ENCODE data around the gene IMP4. TPM values are rescaled to one million over a fixed set of nuclear protein-coding genes. Genes with fewer than 3 reads are reported as not detected.
A peak's percentile ranks its signal among the peaks of the same experiment; 100 is the strongest.

Gene IMP4
- total and polyA plus RNA-seq, 2 of the 8 experiments (the other 6 are each of a cell fraction or from before 2014, with no cell fraction given), result 96.8 to 194 TPM

DNA sequence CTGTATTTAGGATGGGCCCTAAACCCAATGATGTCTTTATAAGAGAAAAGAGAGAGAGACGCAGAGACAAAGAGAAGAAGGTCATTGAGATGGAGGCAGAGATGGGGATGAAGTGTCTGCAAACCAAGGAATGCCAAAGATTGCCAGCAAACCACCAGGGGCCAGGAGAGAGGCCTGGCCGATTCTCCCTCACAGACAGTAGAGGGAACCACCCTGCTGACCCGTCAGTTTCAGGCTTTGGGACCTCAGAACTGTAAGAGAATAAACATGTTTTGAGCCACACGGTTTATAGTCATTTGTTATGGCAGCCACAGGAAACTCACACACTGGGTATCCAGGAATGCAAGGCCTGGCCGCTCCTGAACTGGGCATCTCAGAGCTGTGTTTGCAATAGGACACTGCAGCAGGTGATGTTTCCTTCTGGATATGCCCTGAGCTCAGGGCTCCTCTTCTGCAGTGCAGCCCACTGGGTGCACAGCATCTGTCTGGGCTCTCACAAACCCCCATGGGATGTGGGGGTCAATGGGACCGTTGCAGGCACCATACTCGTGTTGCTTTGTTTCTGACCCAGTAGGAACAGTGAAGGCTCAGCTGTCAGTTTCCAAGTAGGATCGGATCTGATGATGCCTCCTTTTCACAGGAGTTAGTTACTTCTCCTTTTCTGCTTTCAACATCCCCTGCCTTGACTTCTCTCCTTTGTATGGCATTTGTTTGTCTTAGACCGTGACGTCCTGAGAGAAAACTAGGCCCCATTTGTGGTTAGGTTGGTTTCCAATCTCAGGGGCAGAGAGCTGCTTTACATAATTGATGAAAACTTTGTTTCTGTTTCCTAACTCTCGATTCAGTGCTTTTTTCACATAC is 34.0 kb downstream of the IMP4 start:
- Histone ChIP-seq H4K8ac (ENCODE audit: extremely low read depth, insufficient read depth, low read length) (no peak overlapping the region), H3K23me2 (ENCODE audit: low read depth, low read length) (peaks cover 3% of the 10 kb centered on the region; the same call in 1 of the 2 replicates), H2BK120ac (replicated peaks; ENCODE audit: low read depth, low read length) (no peak overlapping the region), H3K79me2 (ENCODE audit: control insufficient read depth in 1 of 2, insufficient read depth in 2 of 2, low read length in 2 of 2) (no peaks in the 10 kb centered on the region), H2BK12ac (ENCODE audit: low read depth, low read length) (no peak overlapping the region), H4K5ac (ENCODE audit: insufficient read length, low read depth, low read length) (no peak overlapping the region), H3K4me1 (replicated peaks in 1 of 4; ENCODE audit: control insufficient read depth in 3 of 4, insufficient read depth in 4 of 4, low read length in 3 of 4) (peaks cover 0 to 4% (median 3%) of the 10 kb centered on the region in 4 experiments; a peak in 4 of 7 replicates), H3K14ac (ENCODE audit: insufficient read length) (no peak overlapping the region), H3K9ac (replicated peaks in 1 of 4; ENCODE audit: extremely low read depth in 1 of 4, low read depth in 3 of 4, low read length in 3 of 4) (no peak overlapping the region), H3K4ac (replicated peaks; ENCODE audit: insufficient read length, low read depth, low read length) (no peak overlapping the region), H2AK5ac (ENCODE audit: low read depth, low read length) (no peak overlapping the region), H3K23ac (ENCODE audit: insufficient read length) (no peak overlapping the region), H3K56ac (replicated peaks; ENCODE audit: insufficient read length, low read depth, low read length) (no peak overlapping the region), H4K20me1 (replicated peaks in 1 of 2; ENCODE audit: control insufficient read depth in 1 of 2, insufficient read depth in 2 of 2, low read length in 2 of 2) (peaks cover 0 to 2% of the 10 kb centered on the region in 2 experiments), H3K79me1 (ENCODE audit: low read depth, low read length) (peaks cover 4% of the 10 kb centered on the region; the same call in 1 of the 2 replicates), H3K18ac (ENCODE audit: extremely low read depth, low read length) (no peak overlapping the region), H3K4me2 (ENCODE audit: insufficient read depth in 1 of 2, low read depth in 2 of 2, low read length in 2 of 2) (no peak overlapping the region), H2BK5ac (ENCODE audit: low read depth, low read length) (no peak overlapping the region), H2BK15ac (ENCODE audit: low read length) (no peak overlapping the region), H3K4me3 (ENCODE audit: extremely low read depth in 1 of 4, insufficient read depth in 2 of 4, low read depth in 3 of 4, low read length in 4 of 4) (no peak overlapping the region), H3K9me3 (ENCODE audit: insufficient read depth in 2 of 2, low read depth in 1 of 2, low read length in 1 of 2) (no peaks in the 10 kb centered on the region), H2AFZ (ENCODE audit: low read length) (no peak overlapping the region), H3K36me3 (ENCODE audit: control insufficient read depth in 2 of 4, insufficient read depth in 4 of 4, low read length in 3 of 4) (no peaks in the 10 kb centered on the region), H3K27me3 (replicated peaks in 1 of 4; ENCODE audit: control insufficient read depth in 3 of 4, extremely low read depth in 1 of 4, insufficient read depth in 3 of 4, low read length in 3 of 4) (no peaks in the 10 kb centered on the region), H2BK20ac (ENCODE audit: low read length) (no peak overlapping the region), H3K27ac (ENCODE audit: low read depth, low read length) (no peak overlapping the region), H4K91ac (replicated peaks; ENCODE audit: insufficient read length, low read length) (no peak overlapping the region)
- ChIA-PET CTCF (ENCODE audit: partially characterized antibody) (interaction anchor here (0.6 to 3.6 kb wide), 5 partner anchors 8 to 35 kb away, joined by 3 to 34 read pairs (median 4); a partner anchor contains a TSS), POLR2A (ENCODE audit: partially characterized antibody) (interaction anchor here (0.9 to 1.1 kb wide), 2 partner anchors 33 to 51 kb away, joined by 3 read pairs; no protein-coding TSS in a partner anchor)
- FAIRE-seq (no peak), DNase-seq (ENCODE audit: low read depth in 1 of 2, low spot score in 2 of 2) (no peak)
- 85% methylated on average over 11 of the region's 11 CpGs; no CpG with 5 or more reads in 1 of the 2 experiments for WGBS, 2 experiments (ENCODE audit: extremely low coverage in 1 of 2, insufficient coverage in 1 of 2, insufficient read length in 1 of 2, insufficient replicate concordance in 2 of 2, low coverage in 1 of 2, low lambda C conversion rate in 2 of 2, missing lambda C conversion rate in 1 of 2)
- peak; percentile 24 to 52; a peak in 3 of 4 replicates for TF ChIP-seq RAD21 (IDR thresholded peaks at IDR 0.05 in 1 of 2, conservative IDR thresholded peaks at IDR 0.05 in 1 of 2; ENCODE audit: low read depth in 2 of 2, low read length in 2 of 2)
- peak; percentile 57 to 83 (median 67) for TF ChIP-seq CTCF (IDR thresholded peaks at IDR 0.05; ENCODE audit: control extremely low read depth in 1 of 3, insufficient read depth in 1 of 3, low read depth in 1 of 3, low read length in 3 of 3)
- TF ChIP-seq TEAD4 (IDR thresholded peaks at IDR 0.05; ENCODE audit: low read depth, low read length), result peak; percentile 37; the same call in 1 of the 2 replicates
- TF ChIP-seq SP2 (IDR thresholded peaks at IDR 0.05; ENCODE audit: low read length), result no peak

All from H1 (cell line).